ENCODE results near the gene CPM. TPM values are rescaled to one million over a fixed set of nuclear protein-coding genes. Genes with fewer than 3 reads are reported as not detected.

CPM gene
- total RNA-seq, 4 donors from 2014 or later: 59.0 to 120 (median 79.7) TPM

GRCh38 chr12:68831751-68832503 lies 101.0 kb downstream of the CPM start:
- Histone ChIP-seq H3K4me1 (no peaks in the 10 kb centered on the region), H3K36me3 (peaks cover 69% of the 10 kb centered on the region), H3K27me3 (no peaks in the 10 kb centered on the region), H3K27ac (no peak overlapping the region), H3K9me3 (no peaks in the 10 kb centered on the region), H3K4me3 (no peak overlapping the region)
- no peak for TF ChIP-seq POLR2AphosphoS5 (IDR thresholded peaks at IDR 0.05)
- TF ChIP-seq EP300 (IDR thresholded peaks at IDR 0.05): no peak
- TF ChIP-seq POLR2A (IDR thresholded peaks at IDR 0.05): no peak
- no peak for TF ChIP-seq CTCF (IDR thresholded peaks at IDR 0.05)
- 85% methylated on average over 14 of the region's 14 CpGs for WGBS
- DNase-seq (ENCODE audit: low spot score in 2 of 2): no peak

- Histone ChIP-seq H3K4me3 (no peak overlapping the region), H3K36me3 (peaks cover 66% of the 10 kb centered on the region), H3K9me3 (no peaks in the 10 kb centered on the region), H3K27ac (no peak overlapping the region), H3K27me3 (no peaks in the 10 kb centered on the region), H3K4me1 (no peaks in the 10 kb centered on the region)
- 87% methylated on average over 6 of the region's 6 CpGs for WGBS
- TF ChIP-seq EP300 (IDR thresholded peaks at IDR 0.05) (no peak), POLR2A (IDR thresholded peaks at IDR 0.05) (no peak), POLR2AphosphoS5 (IDR thresholded peaks at IDR 0.05) (no peak), CTCF (IDR thresholded peaks at IDR 0.05) (no peak)
- no peak for DNase-seq (ENCODE audit: low spot score in 2 of 2)
Measured at GRCh38 chr12:68831272-68831671, 101.7 kb downstream of the CPM start.

GRCh38 chr12:68828672-68829068 lies 104.3 kb downstream of the CPM start:
- DNase-seq (ENCODE audit: low spot score in 2 of 2): no peak
- Histone ChIP-seq H3K36me3 (peaks cover 73% of the 10 kb centered on the region), H3K27ac (no peak overlapping the region), H3K4me3 (no peak overlapping the region), H3K27me3 (no peaks in the 10 kb centered on the region), H3K9me3 (no peaks in the 10 kb centered on the region), H3K4me1 (no peaks in the 10 kb centered on the region)
- TF ChIP-seq POLR2AphosphoS5 (IDR thresholded peaks at IDR 0.05) (no peak), EP300 (IDR thresholded peaks at IDR 0.05) (no peak), CTCF (IDR thresholded peaks at IDR 0.05) (no peak), POLR2A (IDR thresholded peaks at IDR 0.05) (no peak)
- 90% methylated on average over 7 of the region's 7 CpGs for WGBS

- WGBS: 86% methylated on average over 5 of the region's 5 CpGs
- H3K27ac ChIP-seq: no peak overlapping the region
- TF ChIP-seq CTCF (IDR thresholded peaks at IDR 0.05) (no peak), POLR2A (IDR thresholded peaks at IDR 0.05) (no peak), EP300 (IDR thresholded peaks at IDR 0.05) (no peak), POLR2AphosphoS5 (IDR thresholded peaks at IDR 0.05) (no peak)
- DNase-seq (ENCODE audit: low spot score in 2 of 2): no peak
- H3K27me3 ChIP-seq: no peaks in the 10 kb centered on the region
- no peak overlapping the region for H3K4me3 ChIP-seq
- H3K36me3 ChIP-seq: peaks cover 75% of the 10 kb centered on the region
- no peaks in the 10 kb centered on the region for H3K4me1 ChIP-seq
- H3K9me3 ChIP-seq: no peaks in the 10 kb centered on the region
Measured at GRCh38 chr12:68827895-68828671, 104.9 kb downstream of the CPM start.

- H3K27ac ChIP-seq: no peak overlapping the region
- peaks cover 81% of the 10 kb centered on the region for H3K36me3 ChIP-seq
- H3K4me1 ChIP-seq: no peaks in the 10 kb centered on the region
- H3K27me3 ChIP-seq: no peaks in the 10 kb centered on the region
- no peak for DNase-seq (ENCODE audit: low spot score in 2 of 2)
- no peak overlapping the region for H3K4me3 ChIP-seq
- TF ChIP-seq CTCF (IDR thresholded peaks at IDR 0.05): no peak
- TF ChIP-seq EP300 (IDR thresholded peaks at IDR 0.05): no peak
- TF ChIP-seq POLR2AphosphoS5 (IDR thresholded peaks at IDR 0.05): no peak
- TF ChIP-seq POLR2A (IDR thresholded peaks at IDR 0.05): no peak
- WGBS: 93% methylated on average over 11 of the region's 11 CpGs
- H3K9me3 ChIP-seq: no peaks in the 10 kb centered on the region
Measured at GRCh38 chr12:68825569-68826217, 107.3 kb downstream of the CPM start.
